ENCODE measurements around the gene TMEM179.
A peak's percentile ranks its signal among the peaks of the same experiment; 100 is the strongest.

TMEM179 gene

DNA sequence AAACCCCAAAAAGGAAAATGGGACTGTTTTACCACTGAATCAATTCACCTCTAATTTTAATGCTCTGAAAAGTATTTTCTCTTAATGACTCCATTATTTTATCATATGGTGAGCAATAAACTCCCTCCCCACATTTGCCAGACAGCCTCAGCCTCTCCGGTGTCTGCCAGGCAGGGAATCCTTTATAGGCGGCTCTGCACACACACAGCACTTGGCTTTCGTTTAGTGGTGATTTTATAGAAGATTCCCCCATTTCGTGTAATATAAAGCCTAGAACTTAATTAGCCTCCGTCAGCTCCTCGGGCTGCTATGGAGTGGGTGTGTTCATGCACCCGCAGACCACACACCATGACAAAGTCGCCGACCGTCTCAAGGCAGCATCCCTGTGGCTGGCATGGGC lies 35.1 kb downstream of the TMEM179 start:
- no peak for DNase-seq (ENCODE audit: low spot score)

DNA sequence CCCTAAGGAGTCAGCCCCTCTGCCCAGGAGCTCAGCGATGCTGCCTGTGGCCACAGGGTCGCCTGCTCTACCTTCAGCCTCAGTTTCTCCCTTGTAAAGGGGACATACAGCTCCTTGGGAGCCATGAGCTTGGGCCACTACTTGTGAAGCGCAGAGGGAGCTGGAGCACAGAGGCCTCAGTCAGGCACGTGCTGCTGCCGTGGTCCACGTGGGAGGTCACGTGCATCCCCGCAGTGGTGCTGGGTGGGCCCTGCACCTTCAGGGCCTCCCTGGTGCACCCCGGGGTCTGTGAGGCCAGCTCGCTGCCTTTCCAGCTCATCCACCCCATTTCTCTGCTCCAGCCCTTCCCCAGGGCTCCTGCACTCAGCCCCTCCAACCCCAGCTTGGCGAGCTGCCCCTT lies 36.0 kb downstream of the TMEM179 start:
- DNase-seq (ENCODE audit: low spot score), result no peak

DNA sequence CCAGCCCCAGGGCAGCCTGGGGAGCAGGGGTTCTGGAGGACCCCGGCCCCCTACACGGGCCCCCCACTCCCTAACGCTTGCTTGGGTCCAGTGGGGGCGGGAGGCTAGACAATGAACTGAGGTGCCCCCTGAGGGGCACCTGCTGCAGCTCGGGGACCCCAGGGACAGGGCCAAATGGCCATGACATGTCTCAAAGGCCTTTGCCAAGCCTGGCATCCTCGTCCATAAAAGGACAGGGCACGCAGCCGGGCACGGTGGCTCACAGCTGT lies 36.7 kb downstream of the TMEM179 start:
- DNase-seq (ENCODE audit: low spot score), result no peak

DNA sequence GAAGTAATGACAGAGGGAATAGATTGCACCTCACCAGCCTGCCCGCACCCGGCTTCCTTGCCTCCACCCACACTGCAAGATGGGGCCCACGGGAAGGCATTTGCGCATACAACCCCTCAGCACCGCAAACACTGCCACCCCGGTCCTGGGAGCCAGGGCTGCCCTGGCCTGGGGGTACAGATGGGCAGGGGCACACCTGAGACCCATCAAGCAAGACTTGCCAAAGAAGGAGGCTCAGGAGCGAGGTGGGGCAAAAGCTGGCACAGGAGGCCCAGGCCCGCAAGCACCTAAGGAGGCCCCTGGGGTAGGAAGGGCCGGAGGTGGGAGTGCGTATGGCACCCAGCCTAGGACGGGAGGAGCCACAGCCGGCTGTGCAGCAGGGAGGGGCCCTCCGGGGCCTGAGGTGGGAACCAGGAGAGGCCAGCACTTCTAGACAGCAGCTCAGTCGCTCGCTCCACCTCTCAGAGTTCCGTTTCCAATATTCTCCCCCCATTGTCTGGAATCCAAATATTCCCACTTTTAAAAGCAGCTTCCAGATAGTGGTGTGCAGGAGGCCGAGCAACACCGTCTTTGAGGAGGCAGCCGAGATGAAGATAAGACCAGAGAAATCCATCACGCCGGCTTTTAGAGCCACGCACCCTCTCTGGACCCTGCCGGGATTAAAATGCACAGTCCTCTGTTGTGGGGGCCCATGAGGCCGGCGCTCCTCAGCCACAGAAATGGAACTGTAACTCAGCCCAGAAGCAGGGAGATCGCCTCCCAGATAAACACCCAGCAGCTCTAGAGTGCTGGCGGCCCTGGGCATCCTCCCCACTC lies 37.2 kb downstream of the TMEM179 start:
- DNase-seq (ENCODE audit: low spot score), result no peak

DNA sequence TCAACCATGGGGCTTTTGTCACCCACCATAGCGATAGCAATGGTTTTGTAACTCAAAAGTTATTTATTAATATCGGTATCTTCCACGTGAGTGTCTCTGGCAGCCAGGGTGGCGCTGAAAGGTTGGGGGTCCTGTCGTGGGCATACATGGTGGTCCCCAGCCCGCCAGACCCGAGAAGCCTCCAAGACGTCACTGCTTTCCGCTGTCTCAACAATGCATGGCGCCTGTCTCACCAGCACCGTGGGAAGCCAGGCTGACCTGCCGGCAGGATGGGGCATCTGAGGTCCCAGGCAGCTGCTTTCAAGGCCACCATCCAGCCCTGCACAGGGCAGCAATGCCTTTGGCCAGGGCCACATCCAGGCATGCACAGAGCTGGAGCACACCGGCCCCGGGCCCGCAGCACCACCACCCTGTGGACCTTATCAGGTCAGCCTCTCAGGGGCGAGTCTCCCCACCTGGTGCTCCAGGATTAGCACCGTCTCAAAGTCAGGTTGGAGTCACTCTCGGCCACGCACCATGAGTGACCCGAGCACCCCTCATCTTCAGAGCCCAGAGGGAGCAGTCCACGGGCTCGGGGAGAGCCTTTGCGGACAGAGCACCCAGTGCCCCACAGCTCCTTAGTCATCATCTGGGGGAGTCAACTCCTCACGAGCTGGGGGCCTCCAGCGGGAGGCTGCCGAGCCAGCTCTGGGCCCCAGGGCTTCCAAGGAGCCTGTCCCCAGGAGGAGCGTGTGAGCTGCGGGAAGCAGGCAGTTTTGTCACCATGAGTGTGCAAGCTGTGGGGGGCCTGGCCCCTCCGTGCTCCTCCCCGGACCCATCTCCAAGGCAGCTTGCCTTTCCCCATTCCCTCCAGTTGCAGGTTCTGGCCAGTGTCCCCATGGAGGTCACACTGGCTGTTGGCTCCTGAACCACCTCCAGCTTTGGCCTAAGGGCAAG lies 39.6 kb downstream of the TMEM179 start:
- DNase-seq (ENCODE audit: low spot score), result no peak

DNA sequence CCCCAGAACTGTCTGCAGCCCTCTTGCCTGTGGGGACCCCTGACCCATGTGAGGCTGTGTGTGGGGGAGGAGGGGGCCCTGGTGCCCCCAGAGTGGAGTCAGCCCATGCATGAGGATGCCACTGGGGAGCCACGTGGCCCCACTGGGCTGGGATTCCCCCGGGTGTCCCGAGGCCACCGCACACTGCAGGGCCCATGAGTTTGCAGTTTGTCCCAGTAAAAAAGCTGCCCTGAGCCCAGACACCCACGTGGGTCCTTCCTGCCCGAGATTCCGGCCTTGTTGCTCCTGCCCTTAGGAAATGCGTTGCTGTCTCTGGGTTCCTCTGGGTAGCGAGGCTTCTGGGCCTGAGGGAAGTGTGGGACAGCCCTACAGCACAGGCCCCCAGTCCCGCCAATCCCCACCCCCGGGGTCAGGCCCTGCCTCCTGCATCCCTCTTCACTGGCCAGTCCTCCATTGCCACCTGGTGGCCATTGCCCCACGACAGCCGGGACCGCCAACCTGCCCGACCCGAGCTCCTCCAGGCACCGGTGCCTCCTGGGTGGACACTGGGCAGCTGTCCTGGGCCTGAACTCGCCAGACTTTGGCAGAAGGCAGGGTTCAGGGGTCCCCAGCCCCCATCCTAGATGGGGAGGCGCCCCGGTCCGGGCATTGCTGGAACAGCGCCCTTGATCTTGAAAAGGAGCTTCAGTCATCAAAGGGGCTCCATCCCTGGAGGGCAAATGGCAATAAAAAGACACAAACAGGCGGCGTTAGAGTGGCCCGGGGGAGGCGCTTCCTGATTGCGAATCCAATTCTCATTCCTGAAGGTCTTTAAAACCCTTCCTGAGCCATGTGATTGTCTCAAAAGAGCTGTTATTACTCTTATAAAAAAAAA lies 40.6 kb downstream of the TMEM179 start:
- peak; percentile 92 for DNase-seq (ENCODE audit: low spot score)

DNA sequence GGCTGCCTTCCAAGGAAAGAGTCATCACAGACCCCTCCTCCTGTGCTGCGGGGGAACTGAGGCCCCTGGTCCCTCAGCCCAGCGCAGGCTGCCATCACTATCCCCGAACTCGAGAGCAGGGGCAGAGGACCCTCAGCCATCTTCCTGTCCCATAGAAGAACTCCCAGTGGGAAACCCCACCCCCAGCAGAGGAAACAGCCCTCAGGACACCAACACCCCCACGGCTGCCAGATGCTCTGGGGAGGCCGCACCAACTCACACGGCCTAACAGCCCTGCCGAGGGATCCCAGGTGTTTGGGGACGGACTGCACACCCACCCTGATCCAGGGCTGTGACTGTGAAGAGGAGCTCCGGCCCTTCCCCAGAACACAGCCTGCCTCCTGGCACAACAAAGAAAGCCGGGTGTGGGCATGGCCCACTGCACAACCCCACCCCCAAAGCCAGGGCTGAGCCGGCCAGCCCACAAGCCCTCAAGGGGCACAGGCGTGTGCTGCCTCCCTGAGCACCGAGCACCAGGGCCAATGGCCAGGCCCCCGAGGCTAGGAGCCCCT lies 41.3 kb downstream of the TMEM179 start:
- DNase-seq (ENCODE audit: low spot score), result no peak

DNA sequence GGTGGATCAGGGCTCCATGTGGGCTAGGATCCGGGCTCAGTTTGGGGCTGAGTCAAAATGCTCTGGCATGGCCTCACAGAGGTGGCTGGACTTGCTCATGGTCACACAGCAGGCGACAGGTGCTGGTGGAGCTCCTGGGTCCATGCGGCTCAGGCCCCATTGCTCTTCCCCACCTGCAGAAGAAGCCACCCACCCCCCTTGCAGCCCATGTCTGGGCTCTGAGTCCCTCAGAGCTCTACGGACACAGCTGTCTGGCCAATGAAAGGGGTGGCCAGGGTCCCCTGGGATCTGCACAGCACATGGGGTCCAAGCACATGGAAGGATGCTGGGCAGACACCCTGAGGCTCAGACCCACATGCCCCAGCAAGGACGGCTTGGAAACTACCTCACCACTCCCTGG lies 42.0 kb downstream of the TMEM179 start:
- DNase-seq (ENCODE audit: low spot score), result no peak

DNA sequence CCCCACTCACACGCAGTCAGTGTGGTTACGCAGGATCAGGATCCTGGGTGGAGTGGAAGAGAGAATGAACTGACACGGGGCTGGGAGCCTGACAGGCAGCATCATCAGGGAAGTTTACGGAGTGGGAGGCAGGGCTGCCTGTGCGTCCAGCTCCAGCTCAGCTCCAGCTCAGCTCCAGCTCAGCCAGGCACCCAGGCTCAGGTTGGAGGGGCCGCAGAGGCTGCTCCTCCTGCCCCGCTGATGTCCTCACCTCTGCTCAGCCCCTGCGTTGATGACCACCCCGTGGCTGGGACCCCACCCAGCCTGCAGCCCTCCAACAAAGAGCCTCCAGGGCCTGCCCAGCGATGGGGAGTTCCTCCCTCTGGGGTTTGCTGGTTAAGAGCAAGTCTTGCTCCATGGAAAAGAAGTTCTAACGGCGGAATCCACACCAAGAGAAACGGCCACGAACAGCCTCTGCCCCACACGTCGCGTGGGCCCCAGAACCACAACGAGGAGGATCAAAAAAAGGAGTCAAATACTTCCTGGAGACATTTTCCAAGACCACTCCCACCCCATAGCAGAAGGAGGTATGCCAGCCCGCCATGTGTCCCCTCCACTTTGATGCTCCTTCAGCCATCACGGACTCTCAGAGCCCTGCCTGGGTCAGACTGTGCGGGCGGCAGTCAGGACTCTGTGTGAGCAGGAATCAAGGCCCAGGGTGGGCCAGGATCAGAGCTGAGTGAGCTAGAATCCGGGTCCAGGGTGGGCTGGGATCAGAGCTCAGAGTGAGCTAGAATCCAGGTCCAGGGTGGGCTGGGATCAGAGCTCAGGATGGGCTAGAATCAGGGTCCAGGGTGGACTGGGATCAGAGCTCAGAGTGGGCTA lies 42.7 kb downstream of the TMEM179 start:
- DNase-seq (ENCODE audit: low spot score), result no peak

DNA sequence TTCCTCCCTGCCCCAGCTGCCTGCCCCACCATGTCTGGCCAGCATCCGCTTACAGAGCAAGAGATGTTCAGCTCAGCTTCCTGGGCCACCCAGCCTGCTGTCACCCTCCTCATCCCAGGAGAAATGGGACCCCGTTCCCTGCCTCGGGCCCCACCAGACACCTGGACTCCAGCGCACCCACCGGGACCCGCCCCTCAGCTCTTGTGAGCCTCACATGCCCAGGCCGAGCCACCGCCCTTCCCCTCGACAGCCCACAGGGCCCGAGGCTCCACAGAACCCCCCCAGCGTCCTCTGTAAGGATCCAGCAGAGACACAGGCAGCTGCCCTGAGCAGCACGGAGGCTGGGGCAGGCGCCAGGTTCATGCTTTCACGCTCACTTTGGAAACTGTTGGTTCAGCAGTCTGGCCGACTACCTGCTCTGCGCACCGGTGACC lies 43.4 kb downstream of the TMEM179 start:
- no peak for DNase-seq (ENCODE audit: low spot score)

DNA sequence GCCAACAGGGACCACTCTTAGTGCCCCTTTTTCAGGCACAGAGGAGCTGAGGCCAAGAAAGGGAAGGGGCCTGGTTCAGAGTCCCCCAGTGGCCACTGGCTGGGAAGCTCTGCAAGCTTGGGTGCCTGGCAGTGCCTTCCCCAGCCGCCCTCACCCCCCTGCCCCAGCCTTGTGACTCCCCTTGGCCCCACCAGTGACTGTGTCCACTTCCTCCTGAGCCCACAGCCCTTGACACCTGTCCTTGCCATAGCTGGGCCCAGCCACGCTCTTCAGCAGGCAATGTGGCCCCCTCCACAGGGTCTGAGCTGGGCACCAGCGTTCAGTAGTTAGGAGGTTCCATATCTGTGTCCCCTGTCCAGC lies 44.0 kb downstream of the TMEM179 start:
- no peak for DNase-seq (ENCODE audit: low spot score)

DNA sequence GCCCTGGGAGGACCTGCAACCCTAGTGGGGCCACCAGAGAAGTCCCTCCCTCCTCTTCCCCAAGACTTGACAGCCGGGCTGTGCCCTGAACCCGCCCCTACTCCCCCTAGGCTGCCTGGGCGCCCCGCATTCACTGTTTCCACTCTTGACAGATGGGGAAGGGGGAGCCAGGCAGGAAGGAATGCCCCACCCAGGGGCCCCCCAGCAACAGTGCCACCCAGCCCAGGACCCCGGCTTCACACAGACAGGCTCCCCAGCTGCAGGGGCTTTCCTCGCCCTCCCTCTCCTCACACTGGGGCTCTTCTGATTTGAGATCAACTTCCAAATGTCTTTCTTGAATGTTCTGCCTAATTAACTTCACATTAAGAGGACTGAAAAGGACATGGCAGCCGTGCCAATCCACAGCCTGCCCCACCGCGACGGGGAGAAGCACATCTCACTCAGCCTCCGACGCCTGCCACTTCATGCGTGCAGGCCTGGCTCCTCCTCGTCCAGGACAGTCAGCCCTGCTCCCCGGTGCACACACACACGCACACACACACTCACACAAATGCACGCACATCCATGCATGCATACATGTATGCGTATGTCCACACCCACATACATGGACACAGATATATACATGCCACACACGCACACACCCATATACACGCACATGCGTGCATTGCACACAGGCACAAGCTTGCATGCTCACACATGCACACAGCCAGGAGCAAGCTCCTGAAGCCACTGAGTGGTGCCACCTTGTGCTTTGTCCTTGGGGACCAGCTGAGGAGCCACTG lies 44.6 kb downstream of the TMEM179 start:
- DNase-seq (ENCODE audit: low spot score), result no peak

DNA sequence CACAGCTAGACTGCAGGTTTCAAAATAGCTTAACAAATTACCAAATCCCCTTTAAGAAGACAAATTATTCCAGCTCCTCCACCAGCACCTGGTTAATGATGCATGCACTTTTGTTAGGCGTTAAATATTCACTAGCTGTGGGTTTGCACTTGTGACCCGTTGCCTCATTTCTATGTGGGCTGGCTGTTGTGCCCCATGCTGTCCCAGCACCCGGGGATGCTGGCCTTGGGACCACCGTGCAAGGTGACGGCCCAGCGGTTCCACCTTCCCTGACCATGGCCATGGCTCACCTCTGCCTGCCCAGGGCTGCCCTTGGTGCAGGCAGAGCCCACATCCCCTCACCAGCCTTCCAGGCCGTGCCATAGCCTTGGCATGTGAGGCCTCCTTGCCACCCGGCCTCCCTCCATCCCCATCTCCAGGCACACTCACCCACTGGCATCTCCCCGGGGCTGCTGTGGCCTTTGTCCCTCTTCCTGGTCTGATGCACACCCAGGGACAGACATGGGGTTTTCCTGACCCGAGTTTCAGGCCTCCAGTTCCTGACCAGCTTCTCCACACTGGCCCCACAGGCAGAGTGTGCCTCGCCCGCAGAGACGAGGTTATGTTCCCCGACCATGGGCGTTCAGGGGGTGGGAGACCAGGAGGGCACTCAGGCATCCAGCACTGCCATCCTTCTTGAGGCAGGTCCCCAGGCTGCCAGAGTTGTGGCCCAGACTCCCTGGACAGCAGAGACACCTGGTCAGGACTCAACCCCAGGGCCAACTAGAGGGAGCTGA lies 45.4 kb downstream of the TMEM179 start:
- no peak for DNase-seq (ENCODE audit: low spot score)

DNA sequence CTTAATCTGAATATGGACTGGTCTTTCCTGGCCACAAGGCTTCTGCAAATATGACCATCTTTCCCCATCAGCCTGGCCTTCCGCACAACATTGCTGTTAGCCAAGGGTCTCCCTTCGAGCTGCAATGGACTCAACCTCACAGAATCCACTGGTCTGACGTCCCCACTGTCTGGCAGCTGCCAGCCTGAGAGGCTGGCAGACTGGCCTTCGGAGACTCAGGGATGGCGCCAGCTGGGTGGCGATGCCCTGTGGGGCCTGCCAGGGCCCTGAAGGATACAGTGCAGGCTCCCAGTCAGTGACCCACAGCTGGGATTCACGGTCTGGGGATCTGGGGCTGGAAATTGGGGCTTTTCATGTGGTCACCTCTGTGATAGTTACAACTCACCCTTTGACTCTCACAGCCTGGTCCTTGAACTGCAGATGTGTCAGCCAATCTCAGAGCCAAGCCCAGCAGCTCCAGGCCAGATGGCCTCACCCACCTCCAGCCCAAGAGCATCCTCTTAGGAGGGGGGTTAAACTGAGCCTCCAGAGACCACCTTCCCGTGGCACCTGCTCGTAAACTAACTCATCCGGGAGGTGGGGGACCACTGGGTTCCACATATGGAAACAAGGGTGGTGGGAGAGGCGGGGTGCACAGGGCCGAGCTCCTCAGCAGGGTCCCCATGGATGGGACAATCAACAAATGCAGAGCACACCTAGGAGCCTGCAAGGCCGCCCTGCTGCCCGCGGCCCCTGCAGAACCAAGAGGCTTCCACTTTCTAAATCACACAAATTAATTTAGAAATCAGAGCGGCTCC lies 46.1 kb downstream of the TMEM179 start:
- no peak for DNase-seq (ENCODE audit: low spot score)

DNA sequence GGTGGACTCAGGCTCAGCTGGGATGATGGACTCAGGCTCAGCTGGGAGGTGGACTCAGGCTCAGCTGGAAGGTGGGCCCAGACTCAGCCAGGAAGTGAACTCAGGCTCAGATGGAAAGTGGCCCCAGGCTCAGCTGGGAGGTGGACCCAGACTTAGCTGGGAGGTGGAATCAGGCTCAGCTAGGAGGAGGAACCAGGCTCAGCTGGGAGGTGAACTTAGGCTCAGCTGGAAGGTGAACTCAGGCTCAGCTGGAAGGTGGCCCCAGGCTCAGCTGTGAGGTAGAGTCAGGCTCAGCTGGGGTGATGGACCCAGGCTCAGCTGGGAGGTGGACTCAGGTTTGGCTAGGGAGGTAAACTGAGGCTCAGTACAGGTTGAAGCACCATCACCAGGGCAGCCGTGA lies 46.8 kb downstream of the TMEM179 start:
- DNase-seq (ENCODE audit: low spot score), result no peak

DNA sequence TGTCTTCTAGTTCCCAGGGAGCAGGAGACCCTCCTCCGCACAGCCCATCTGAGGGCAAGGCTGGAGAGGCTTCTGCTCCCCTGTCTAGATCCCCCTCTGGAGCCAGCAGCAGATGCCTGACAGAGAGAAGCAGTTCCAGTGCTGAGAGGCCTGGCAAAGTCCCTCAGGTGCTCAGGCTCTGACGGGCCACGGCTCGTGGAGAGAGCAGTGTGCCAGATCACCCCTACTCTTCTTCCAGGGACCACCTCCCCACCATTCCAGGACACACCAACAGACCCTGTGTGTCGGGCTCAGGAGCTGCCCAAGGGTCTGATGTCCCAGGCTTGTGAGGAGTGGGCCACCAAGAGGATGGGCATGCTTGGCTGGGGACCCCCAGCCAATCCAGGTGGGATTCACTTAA lies 47.5 kb downstream of the TMEM179 start:
- DNase-seq (ENCODE audit: low spot score), result no peak

DNA sequence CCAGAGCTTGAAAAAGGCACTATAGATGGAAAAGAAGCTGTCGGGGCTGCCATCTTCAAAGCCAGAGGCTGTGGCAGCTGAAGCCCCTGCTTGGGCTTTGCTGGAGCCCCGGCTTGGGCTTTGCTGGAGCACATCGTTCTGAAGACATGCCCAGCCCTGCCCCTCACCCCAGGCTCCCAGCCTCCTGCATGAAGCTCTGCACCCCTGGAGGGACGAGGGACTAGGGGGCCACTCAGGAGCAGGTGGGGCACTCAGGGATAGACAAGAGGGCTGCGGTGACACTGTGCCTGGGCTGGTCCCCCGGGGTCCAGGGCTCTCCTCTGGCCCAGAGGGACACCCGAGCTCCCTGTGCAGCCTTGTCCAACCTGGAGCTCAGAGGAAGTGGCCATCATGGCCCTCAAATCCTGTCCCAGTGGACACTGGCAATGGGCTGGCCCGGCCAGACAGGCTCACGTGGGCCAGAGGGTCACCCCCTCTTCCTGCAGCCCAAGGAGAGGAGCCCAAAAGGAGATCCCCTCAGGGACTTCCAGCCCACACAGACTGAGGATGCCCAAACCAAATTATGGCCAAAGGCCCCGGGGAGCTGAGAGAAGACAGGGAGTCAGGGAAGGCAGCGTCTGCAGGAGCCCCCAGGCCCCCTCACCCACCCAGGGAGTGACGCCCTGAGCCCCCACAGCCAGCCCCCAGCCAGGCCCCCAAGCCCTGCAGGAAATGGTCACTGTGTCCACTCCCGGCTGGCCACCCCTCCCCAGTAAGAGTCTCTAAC lies 48.1 kb downstream of the TMEM179 start:
- DNase-seq (ENCODE audit: low spot score), result no peak
